HS-5 (cell line): ENCODE measurements around the gene GARIN1A.
"Not testable (repeated sequence)": the region's sequence is repeated elsewhere in the genome, so short reads cannot be mapped to it uniquely, and the experiment has no call there.

Experiments used
- DNase-seq: peaks from one replicate; pipeline ENCODE4 v3.0.0-alpha.2; 2012; ENCODE audit warnings: low read depth

The GARIN1A gene

GRCh38 chr7:128683738-128684137 is 11.6 kb downstream of the GARIN1A start:
- not testable (repeated sequence) for DNase-seq

- DNase-seq: no peak
Measured at GRCh38 chr7:128687131-128687530, 15.0 kb downstream of the GARIN1A start.

GRCh38 chr7:128688492-128688891 is 16.4 kb downstream of the GARIN1A start:
- no peak for DNase-seq

GRCh38 chr7:128689161-128689935 is 17.3 kb downstream of the GARIN1A start:
- DNase-seq: not testable (repeated sequence)

- no peak for DNase-seq
Measured at GRCh38 chr7:128691227-128691626, 19.1 kb downstream of the GARIN1A start.

- DNase-seq: no peak
Measured at GRCh38 chr7:128692623-128693270, 20.7 kb downstream of the GARIN1A start.

GRCh38 chr7:128693373-128694015 is 21.4 kb downstream of the GARIN1A start:
- no peak for DNase-seq

GRCh38 chr7:128694738-128695137 is 22.6 kb downstream of the GARIN1A start:
- no peak for DNase-seq

- DNase-seq: no peak
Measured at GRCh38 chr7:128697302-128697905, 25.3 kb downstream of the GARIN1A start.

- DNase-seq: no peak
Measured at GRCh38 chr7:128699196-128699712, 27.2 kb downstream of the GARIN1A start.

- DNase-seq: no peak
Measured at GRCh38 chr7:128699895-128700294, 27.8 kb downstream of the GARIN1A start.

- DNase-seq: no peak
Measured at GRCh38 chr7:128701062-128701785, 29.1 kb downstream of the GARIN1A start.

- peak; percentile 63 for DNase-seq
Measured at GRCh38 chr7:128703609-128704241, 31.6 kb downstream of the GARIN1A start.

- peak; percentile 11 for DNase-seq
Measured at GRCh38 chr7:128705891-128706333, 33.8 kb downstream of the GARIN1A start.

- no peak for DNase-seq
Measured at GRCh38 chr7:128707752-128708151, 35.7 kb downstream of the GARIN1A start.

GRCh38 chr7:128708235-128708634 is 36.1 kb downstream of the GARIN1A start:
- DNase-seq: no peak

- no peak for DNase-seq
Measured at GRCh38 chr7:128708824-128709223, 36.7 kb downstream of the GARIN1A start.

- no peak for DNase-seq
Measured at GRCh38 chr7:128710481-128710880, 38.4 kb downstream of the GARIN1A start.

- DNase-seq: no peak
Measured at GRCh38 chr7:128713794-128714193, 41.7 kb downstream of the GARIN1A start.

- no peak for DNase-seq
Measured at GRCh38 chr7:128714701-128715495, 42.8 kb downstream of the GARIN1A start.
